SK-N-SH treated with all-trans-retinoic acid at 6 μM for 48 hours (cell line): ENCODE measurements around the gene IKBKE.

Experiments
- ATAC-seq: fragments of 200-7000 bp; cut with Tn5 transposase; 3 replicates; pipeline ENCODE4 v1.9.1; 2020; ENCODE audit warnings: mild to moderate bottlenecking, moderate library complexity
- ARNTL ChIP-seq: fragments of 450-650 bp; formaldehyde crosslinking; IDR thresholded peaks from 2 replicates; pipeline ENCODE4 v1.5.0; 2020; ENCODE audit warnings: low read depth, mild to moderate bottlenecking, moderate library complexity, borderline replicate concordance
- BACH2 ChIP-seq: fragments of 250-450 bp; sonication (Bioruptor Pico); IDR thresholded peaks from 2 replicates; pipeline ENCODE4 v1.9.0; 2021; ENCODE audit warnings: mild to moderate bottlenecking, borderline replicate concordance
- CSDC2 ChIP-seq: fragments of 250-450 bp; sonication (Bioruptor Pico); IDR thresholded peaks from 2 replicates; pipeline ENCODE4 v1.5.0; 2020; ENCODE audit warnings: mild to moderate bottlenecking, moderate library complexity
- CSRNP3 ChIP-seq: fragments of 250-450 bp; sonication (Bioruptor Pico); IDR thresholded peaks from 2 replicates; pipeline ENCODE4 v1.5.1; 2021; ENCODE audit warnings: mild to moderate bottlenecking, moderate library complexity
- ESRRG ChIP-seq: fragments of 250-450 bp; sonication (Bioruptor Pico); IDR thresholded peaks from 2 replicates; pipeline ENCODE4 v1.6.1; 2021; ENCODE audit warnings: mild to moderate bottlenecking
- GLIS3 ChIP-seq: fragments of 250-450 bp; sonication (Bioruptor Pico); IDR thresholded peaks from 2 replicates; pipeline ENCODE4 v1.5.0; 2020; ENCODE audit warnings: mild to moderate bottlenecking, moderate library complexity
- ISL1 ChIP-seq: fragments of 250-450 bp; sonication (Bioruptor Pico); IDR thresholded peaks from 2 replicates; pipeline ENCODE4 v2.1.2; 2022; ENCODE audit warnings: mild to moderate bottlenecking, moderate library complexity
- OSR1 ChIP-seq: fragments of 250-450 bp; sonication (Bioruptor Pico); IDR thresholded peaks from 2 replicates; pipeline ENCODE4 v1.8.0; 2022; ENCODE audit warnings: moderate library complexity, mild to moderate bottlenecking, inconsistent platforms
- PATZ1 ChIP-seq: fragments of 250-450 bp; sonication (Bioruptor Pico); IDR thresholded peaks from 2 replicates; pipeline ENCODE4 v1.8.0; 2020; ENCODE audit warnings: mild to moderate bottlenecking, moderate library complexity, borderline replicate concordance
- PPARA ChIP-seq: fragments of 250-450 bp; sonication (Bioruptor Pico); IDR thresholded peaks from 2 replicates; pipeline ENCODE4 v1.5.0; 2020; ENCODE audit warnings: mild to moderate bottlenecking, borderline replicate concordance
- RARB ChIP-seq: fragments of 250-450 bp; sonication (Bioruptor Pico); IDR thresholded peaks from 2 replicates; pipeline ENCODE4 v1.8.0; 2021; ENCODE audit warnings: mild to moderate bottlenecking, moderate library complexity
- SNAI2 ChIP-seq: fragments of 250-450 bp; sonication (Bioruptor Pico); IDR thresholded peaks from 2 replicates; pipeline ENCODE4 v1.5.0; 2020; ENCODE audit warnings: mild to moderate bottlenecking, moderate library complexity
- TOX ChIP-seq: fragments of 250-450 bp; sonication (Bioruptor Pico); IDR thresholded peaks from 2 replicates; pipeline ENCODE4 v1.8.0; 2021; ENCODE audit warnings: mild to moderate bottlenecking, moderate library complexity, borderline replicate concordance
- TSHZ2 ChIP-seq: fragments of 250-450 bp; sonication (Bioruptor Pico); IDR thresholded peaks from 2 replicates; pipeline ENCODE4 v1.5.0; 2020; ENCODE audit warnings: mild to moderate bottlenecking, moderate library complexity
- ZC3H10 ChIP-seq: fragments of 250-450 bp; sonication (Bioruptor Pico); IDR thresholded peaks from 2 replicates; pipeline ENCODE4 v1.5.1; 2021; ENCODE audit warnings: mild to moderate bottlenecking, moderate library complexity
- ZFP3 ChIP-seq: fragments of 250-450 bp; sonication (Bioruptor Pico); IDR thresholded peaks from 2 replicates; pipeline ENCODE4 v1.5.0; 2020; ENCODE audit warnings: mild to moderate bottlenecking, moderate library complexity
- ZFP30 ChIP-seq: fragments of 450-650 bp; formaldehyde crosslinking; IDR thresholded peaks from 2 replicates; pipeline ENCODE4 v1.5.0; 2022; ENCODE audit warnings: mild to moderate bottlenecking, moderate library complexity
- ZNF565 ChIP-seq: fragments of 450-650 bp; formaldehyde crosslinking; conservative IDR thresholded peaks from 2 replicates; pipeline ENCODE4 v1.5.0; 2020; ENCODE audit warnings: low read depth, mild to moderate bottlenecking, moderate library complexity
- ZNF70 ChIP-seq: fragments of 450-650 bp; formaldehyde crosslinking; IDR thresholded peaks from 2 replicates; pipeline ENCODE4 v1.5.0; 2020; ENCODE audit warnings: mild to moderate bottlenecking, moderate library complexity
- ZNF8 ChIP-seq: fragments of 450-650 bp; formaldehyde crosslinking; IDR thresholded peaks from 2 replicates; pipeline ENCODE4 v1.5.0; 2020; ENCODE audit warnings: mild to moderate bottlenecking, moderate library complexity

IKBKE gene

DNA sequence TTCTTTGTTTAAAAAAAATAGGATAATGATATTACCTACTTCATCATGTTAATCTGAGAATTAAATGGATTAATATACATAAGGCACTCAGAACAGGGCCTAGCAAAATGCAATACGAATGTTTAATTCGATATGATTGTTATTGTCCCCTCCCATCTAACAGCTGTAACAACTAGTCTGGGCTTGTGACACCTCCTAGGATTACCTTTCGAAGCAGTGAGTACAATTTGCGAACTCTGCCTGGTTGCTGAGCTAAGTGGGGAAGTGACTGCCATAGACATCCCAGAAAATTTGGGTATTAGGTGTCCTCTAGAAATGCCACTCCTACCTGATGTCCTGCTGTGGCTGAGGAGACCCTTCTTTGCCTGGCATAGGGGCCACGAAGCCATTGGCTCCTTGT, 40.1 kb downstream of the IKBKE start (continued):
- TF ChIP-seq TSHZ2 (CRISPR knock-in tag) (no peak), SNAI2 (CRISPR knock-in tag) (no peak), ZNF565 (CRISPR knock-in tag) (no peak), ARNTL (CRISPR knock-in tag) (no peak), PATZ1 (CRISPR knock-in tag) (no peak), ZFP30 (CRISPR knock-in tag) (no peak)

- TF ChIP-seq TOX (CRISPR knock-in tag) (no peak), BACH2 (no peak), ARNTL (CRISPR knock-in tag) (no peak), GLIS3 (CRISPR knock-in tag) (no peak), RARB (no peak)
- TF ChIP-seq, all 23 proteins: peak for 0
- no peak for ATAC-seq
Observed at GRCh38 chr1:206511362-206512057, 41.2 kb downstream of the IKBKE start.

- ATAC-seq: no peak
- TF ChIP-seq ZNF70 (no peak), SNAI2 (CRISPR knock-in tag) (no peak)
Observed at GRCh38 chr1:206512058-206512850, 42.0 kb downstream of the IKBKE start.

- ATAC-seq: peak; percentile 4; the same call in 1 of the 3 replicates
- TF ChIP-seq TSHZ2 (CRISPR knock-in tag): no peak
- TF ChIP-seq ZNF70: no peak
- no peak for TF ChIP-seq ZFP3 (CRISPR knock-in tag)
- no peak for TF ChIP-seq ZC3H10
- TF ChIP-seq ZNF565 (CRISPR knock-in tag): no peak
- no peak for TF ChIP-seq RARB
- TF ChIP-seq TOX (CRISPR knock-in tag): no peak
- no peak for TF ChIP-seq PPARA (CRISPR knock-in tag)
- no peak for TF ChIP-seq CSDC2 (CRISPR knock-in tag)
Observed at GRCh38 chr1:206512851-206513180, 42.5 kb downstream of the IKBKE start.

DNA sequence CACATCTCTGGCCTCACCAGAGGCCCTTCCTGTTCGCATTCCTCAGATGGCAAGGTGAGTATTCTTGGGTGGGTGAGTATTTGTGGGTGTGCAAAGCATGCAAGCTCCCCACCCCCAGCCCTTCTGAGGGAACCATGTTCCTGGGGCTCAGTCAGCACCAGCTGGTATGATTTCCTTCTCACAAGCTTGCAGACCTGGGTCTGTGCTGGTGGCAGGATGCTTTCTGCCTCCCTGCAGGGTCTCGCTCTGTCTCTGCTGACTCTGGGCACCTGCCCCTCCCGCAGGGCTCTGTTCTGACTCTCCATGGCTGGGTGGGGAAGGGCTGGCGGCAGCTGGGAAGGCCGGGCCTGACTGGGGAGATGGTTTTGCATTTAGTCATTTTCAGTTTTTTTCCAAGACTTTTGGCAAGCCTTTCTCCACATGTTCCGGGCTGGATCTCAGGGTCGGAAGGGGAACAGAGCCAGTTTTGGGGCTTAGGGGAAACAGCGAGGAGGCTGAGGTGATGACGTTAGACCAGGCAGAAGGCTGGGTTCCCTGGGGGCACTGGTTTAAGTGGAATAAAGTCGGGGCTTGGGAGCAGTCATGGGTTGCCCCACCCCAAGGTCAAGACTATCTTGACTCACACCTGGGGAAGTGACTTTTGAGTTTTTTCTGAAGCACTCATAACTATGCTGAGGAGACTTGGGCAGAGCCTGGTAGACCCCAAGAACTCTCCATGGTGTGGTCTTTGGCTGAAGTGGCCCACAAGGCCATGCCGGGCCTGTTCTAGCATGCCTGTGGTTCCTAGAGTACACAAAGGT, 43.2 kb downstream of the IKBKE start:
- peak; percentile 91 for ATAC-seq
- TF ChIP-seq ZNF70 (no peak), OSR1 (no peak), TSHZ2 (CRISPR knock-in tag) (no peak), CSRNP3 (CRISPR knock-in tag) (no peak), ESRRG (CRISPR knock-in tag) (no peak), SNAI2 (CRISPR knock-in tag) (no peak), ISL1 (CRISPR knock-in tag) (no peak), ZNF565 (CRISPR knock-in tag) (no peak), ZNF8 (CRISPR knock-in tag) (no peak), PPARA (CRISPR knock-in tag) (no peak), CSDC2 (CRISPR knock-in tag) (no peak), GLIS3 (CRISPR knock-in tag) (no peak)
